GM19467 (cell line): Measurements from ENCODE around the gene PRLR.

ENCODE experiments used
- ATAC-seq: cut with Tn5 transposase; IDR thresholded peaks from one replicate; pipeline ENCODE4 v1.9.1; 2021; ENCODE audit warnings: mild to moderate bottlenecking, moderate library complexity; ENCODE audit not compliant: unreplicated experiment

PRLR gene

GRCh38 chr5:35009657-35010056, 220.6 kb downstream of the PRLR start:
- no peak for ATAC-seq

GRCh38 chr5:35009019-35009418, 221.3 kb downstream of the PRLR start:
- ATAC-seq = no peak

GRCh38 chr5:35004771-35005170, 225.5 kb downstream of the PRLR start:
- ATAC-seq = no peak

GRCh38 chr5:35004200-35004599, 226.1 kb downstream of the PRLR start:
- no peak for ATAC-seq

GRCh38 chr5:35003018-35003957, 227.0 kb downstream of the PRLR start:
- peak; percentile 70 for ATAC-seq

GRCh38 chr5:35002459-35002858, 227.8 kb downstream of the PRLR start:
- no peak for ATAC-seq

- ATAC-seq = no peak
Observed at GRCh38 chr5:35001842-35002241, 228.4 kb downstream of the PRLR start.
